GM18951 (cell line): ENCODE results near the gene USP15.

ENCODE experiments used
- POLR2A ChIP-seq: IDR thresholded peaks from 4 replicates; pipeline ENCODE4 v1.6.1; 2011; ENCODE audit warnings: mild to moderate bottlenecking; ENCODE audit not compliant: insufficient read length, insufficient read depth; ENCODE audit errors: extremely low read depth
- in situ Hi-C: fragments of 300-500 bp; cut with MboI; formaldehyde crosslinking; loops from one replicate; pipeline ENCODE4 v1.12.0; 2022; ENCODE audit warnings: low sequenced_read_pairs, mixed read lengths, inconsistent platforms; ENCODE audit not compliant: unreplicated experiment

The USP15 gene

DNA sequence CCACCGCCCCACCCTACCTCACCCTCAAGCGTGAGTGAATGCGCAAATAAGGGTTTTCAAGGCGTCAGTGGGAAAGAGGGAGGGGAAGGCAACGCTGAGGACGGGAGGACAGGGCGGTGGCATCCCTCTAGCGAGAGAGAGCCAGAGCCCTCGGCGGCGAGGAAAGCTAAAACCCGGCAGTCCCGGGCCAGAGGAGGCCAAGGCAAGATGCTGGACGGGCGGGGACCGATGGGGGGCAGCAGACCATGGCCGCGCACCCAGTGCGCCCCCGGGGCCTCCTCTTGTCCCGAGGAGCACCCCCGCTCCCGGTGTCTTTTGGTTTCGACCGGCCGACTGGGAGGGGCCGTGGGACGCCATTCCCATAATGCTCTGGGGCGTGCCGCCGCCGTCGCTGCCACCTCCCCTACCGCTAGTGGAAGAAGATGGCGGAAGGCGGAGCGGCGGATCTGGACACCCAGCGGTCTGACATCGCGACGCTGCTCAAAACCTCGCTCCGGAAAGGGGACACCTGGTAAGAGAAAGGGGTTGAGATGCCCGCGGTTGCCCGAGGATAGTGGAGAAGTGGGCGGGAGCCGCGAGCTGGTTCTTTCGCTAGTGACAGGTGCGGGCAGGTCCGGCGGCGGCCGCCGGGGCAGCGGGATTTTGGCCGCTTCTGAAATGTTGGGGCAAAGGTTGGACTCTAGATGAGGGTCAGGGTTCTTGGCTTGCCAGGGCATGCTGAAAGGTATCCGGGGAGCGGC is at the start of gene USP15:
TSS of gene USP15 (plus strand) at position 412 of the 740 bp plus-strand sequence. CDS start at position 423, 11 bp downstream.
- peak; percentile 92 for TF ChIP-seq POLR2A
- in situ Hi-C loops, result no loop called here

DNA sequence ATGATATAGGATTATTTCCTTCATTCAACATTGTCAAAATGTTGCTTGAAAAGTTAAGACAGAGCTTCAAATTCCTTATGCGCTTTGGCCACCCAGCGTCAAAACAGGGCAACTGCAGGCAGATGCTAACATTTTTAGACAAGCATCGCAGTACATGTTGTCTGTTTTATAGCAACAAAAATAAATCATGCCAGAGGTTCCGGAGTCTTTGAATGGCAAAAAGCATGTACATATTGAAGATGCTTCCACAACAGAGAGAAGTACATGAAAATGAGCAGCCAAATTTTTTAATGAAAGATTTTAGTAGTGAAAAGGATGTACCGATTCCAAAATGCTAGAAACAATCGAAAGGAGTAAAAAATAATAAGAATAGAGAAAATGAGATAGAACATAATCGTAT is 49.8 kb upstream of the USP15 start:
- TF ChIP-seq POLR2A, result no peak
- in situ Hi-C loops, result no loop called here

DNA sequence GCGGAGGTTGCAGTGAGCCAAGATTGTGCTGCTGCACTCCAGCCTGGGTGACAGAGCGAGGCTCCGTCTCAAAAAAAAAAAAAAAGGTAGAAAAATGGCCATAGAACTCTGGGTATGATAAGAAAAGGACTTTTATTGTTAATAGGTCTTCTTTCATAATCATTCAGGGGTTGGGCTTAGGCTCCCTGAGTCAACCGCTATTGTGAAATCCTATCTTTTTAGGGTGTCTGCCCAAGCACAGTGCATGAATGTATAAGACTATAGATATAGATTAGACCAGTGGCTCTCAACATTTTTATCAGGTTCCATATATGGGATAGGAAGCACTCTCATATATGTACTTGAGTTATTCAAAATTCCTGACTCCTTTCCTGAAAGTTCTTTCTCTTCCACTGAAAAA is 48.7 kb upstream of the USP15 start:
- no peak for TF ChIP-seq POLR2A
- in situ Hi-C loops, result no loop called here

DNA sequence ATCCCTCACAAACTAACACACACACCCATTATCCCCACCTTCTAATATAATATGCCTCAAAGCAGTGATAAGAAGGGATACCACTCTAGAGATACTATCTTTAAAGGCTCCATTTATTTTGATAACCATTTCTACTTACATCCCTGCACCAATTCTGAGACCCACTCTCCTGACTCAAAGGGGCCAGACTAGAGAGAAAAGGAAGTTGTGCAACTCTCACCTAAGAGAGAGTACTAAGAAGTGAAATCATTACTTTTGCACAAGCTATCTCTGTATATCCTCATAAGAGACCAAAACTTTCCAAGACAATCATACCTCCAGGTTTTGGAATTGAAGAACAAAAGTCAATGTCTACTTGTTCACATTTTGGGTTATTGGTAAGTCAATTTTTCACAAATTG is 45.4 kb upstream of the USP15 start:
- in situ Hi-C loops, result no loop called here
- no peak for TF ChIP-seq POLR2A

DNA sequence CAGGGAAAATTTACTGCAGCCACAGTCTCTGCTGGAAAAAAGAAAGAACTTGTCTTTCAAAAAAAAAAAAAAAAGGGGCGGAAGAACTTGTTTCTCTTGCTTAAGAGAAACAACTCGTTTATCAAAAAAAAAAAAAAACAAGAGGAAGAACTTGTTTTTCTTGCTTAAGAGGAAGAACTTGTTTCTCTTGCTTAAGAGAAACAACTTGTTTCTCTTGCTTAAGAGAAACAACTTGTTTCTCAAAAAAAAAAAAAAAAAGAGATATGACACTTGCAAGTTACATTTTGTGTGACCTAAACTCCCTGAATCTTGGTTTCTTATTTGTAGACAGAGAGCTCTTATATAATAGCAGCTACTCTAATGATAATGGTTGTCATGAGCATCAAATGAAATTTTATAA is 44.7 kb upstream of the USP15 start:
- no peak for TF ChIP-seq POLR2A
- in situ Hi-C loops, result no loop called here

DNA sequence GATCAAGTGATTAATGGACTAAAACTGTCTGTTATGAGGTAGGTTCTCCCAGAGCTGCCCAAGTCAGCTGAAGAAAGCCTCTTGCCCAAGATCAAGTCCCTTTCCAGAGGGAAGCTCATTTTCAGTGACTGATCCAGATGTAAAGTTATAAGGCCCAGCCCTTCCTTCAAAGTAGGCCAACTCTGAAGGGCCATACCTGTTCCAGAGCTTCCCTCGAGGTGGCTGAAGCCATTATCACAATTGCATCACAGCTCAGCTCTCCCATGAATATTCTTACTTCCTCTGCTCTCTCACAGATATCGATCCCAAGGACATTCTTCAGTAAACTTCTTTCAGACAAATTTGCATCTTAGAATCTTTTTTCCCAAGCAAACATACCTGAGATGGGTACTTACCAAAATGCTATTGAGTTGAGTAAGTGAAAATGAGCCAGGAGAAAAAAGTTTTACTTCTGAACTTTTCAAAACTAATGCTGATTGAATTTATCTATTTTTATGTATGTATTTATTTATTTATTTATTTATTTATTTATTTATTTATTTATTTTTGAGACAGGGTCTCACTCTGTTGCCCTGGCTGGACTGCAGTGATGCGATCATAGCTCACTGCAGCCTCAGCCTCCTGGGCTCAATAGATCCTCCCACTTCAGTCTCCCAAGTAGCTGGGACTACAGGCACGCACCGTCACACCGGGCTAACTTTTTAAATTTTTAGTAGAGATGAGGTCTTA is 42.6 kb upstream of the USP15 start:
- in situ Hi-C loops, result no loop called here

DNA sequence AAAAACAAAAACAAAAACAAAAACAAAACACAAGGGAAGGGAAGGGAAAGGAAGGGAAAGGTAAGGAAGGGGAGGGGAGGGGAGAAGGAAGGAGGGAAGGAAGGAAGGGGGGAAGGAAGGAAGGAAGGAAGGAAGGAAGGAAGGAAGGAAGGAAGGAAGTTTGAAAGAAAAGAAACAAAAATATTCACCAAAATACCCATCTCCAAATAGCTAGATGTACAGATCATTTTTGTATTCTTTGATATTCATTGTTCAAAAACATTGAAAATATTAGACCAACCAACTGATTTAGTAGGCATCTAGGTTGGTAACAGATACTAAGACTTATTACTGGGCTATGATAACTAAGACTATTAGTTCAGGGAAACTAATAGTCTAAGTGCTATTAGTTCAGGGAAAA is 39.1 kb upstream of the USP15 start:
- TF ChIP-seq POLR2A, result no peak
- in situ Hi-C loops, result no loop called here

More for the DNA sequence above, 42.6 kb upstream of the USP15 start:
- TF ChIP-seq POLR2A, result no peak

DNA sequence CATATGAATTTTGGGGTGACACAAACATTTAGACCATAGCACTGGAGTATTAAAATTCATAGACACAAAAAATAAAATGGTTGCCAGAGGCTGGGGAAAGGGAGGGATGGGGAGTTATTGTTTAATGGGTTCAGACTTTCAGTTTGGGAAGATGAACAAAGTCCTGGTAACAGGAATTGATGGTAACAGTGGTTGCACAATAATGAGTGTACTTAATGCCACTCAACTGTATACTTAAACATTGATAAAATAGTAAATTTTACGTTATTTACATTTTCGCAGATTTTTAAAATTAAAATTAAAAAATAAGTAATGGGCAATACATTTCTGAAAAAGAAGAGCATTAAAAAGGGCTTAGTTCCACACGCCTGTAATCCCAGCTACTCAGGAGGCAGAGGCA is 35.6 kb upstream of the USP15 start:
- in situ Hi-C loops, result no loop called here
- TF ChIP-seq POLR2A, result no peak

DNA sequence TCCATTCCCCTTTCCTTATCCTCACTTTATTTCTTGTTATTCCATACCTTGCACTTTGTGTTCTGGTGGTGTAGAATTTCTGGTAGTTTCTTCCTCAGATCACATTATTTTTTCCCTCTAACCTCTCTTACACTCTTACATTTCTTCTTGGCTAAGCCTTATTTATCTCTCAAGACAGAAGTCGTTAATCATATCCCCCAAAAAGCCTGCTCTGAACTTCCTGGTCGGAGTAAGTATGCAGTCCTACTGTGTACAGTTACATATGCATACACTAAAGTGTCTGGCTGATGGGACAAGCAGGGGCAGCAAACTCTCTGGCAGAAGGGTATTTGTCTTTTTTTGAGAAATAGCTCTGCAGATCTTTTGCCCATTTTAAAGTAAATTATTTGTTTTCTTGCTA is 33.1 kb upstream of the USP15 start:
- in situ Hi-C loops, result no loop called here
- no peak for TF ChIP-seq POLR2A

DNA sequence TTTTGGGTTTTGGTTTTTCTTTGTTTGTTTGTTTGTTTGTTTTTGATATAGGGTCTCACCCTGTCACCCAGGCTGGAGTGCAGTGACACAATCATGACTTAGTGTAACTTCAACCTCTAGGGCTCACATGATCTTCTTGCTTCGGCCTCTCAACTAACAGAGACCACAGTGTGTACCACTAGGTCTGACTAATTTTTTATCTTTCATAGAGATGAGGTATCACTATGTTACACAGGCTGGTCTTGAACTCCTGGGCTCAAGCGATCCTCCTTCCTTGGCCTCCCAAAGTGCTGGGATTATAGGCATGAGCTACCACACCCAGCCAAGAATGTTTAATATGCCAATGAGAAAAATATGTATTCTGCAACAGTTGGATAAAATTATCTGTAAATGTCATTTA is 29.6 kb upstream of the USP15 start:
- TF ChIP-seq POLR2A, result no peak
- in situ Hi-C loops, result no loop called here

DNA sequence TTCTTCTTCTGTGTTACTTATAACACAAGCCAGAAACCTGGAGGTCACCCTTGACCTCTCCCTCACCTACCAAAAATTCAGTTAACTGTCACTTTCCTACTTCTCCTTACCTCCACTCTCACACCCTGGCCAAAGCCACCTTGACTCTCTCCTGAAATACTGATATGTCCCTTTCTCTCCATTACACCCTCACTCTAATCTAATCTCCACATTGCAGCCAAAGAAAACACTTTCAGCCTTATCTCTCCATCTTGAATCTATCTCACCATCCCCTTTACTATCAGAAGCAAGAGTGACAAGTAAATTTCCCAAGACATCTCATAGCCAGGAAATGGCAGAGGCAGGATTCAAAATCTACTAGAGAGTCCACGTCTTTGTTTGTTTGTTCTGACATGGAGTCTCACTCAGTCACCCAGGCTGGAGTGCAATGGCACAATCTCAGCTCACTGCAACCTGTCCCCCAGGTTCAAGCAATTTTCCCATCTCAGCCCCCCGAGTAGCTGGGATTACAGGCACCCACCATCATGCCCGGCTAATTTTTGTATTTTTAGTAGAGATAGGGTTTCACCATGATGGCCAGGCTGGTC is 28.0 kb upstream of the USP15 start:
- in situ Hi-C loops, result no loop called here

DNA sequence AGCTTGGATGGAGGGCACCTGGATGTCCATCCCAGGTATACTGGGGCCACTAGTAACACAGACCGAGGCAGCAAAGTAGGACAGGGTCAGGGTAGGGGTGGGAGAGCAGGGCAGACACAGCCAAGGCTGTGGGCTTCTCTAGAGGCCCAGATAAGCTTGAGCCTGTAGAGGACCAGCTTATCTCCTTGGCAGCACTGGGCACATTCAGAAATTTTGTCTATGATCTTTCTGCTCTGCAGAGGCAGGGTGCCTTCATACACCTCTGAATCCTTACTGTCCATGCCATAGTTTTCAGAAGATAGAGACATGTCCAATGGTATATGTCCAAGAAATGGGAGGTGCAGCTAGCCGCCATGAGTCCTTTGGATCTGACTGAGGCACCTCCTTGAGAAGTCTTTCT is 26.4 kb upstream of the USP15 start:
- in situ Hi-C loops, result no loop called here
- TF ChIP-seq POLR2A, result no peak

More for the DNA sequence above, 28.0 kb upstream of the USP15 start:
- no peak for TF ChIP-seq POLR2A

DNA sequence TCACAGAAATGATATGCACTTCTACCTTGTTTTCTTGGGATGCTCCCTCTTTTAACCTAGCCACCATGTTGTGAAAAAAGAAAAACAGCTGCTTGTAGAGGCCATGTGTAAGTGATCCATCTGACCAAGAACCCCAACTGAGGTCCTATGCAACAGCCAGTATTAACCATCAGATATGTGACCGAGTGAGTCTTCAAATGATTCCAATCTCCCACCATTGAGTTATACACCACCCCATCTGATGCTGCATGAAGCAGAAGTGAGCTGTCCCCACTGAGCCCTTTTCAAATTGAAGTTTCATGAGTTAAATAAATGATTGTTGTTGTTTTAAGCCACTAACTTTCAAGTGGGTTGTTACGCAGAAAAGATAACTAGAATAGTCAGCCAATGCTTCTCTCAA is 20.6 kb upstream of the USP15 start:
- TF ChIP-seq POLR2A, result no peak
- in situ Hi-C loops, result no loop called here

DNA sequence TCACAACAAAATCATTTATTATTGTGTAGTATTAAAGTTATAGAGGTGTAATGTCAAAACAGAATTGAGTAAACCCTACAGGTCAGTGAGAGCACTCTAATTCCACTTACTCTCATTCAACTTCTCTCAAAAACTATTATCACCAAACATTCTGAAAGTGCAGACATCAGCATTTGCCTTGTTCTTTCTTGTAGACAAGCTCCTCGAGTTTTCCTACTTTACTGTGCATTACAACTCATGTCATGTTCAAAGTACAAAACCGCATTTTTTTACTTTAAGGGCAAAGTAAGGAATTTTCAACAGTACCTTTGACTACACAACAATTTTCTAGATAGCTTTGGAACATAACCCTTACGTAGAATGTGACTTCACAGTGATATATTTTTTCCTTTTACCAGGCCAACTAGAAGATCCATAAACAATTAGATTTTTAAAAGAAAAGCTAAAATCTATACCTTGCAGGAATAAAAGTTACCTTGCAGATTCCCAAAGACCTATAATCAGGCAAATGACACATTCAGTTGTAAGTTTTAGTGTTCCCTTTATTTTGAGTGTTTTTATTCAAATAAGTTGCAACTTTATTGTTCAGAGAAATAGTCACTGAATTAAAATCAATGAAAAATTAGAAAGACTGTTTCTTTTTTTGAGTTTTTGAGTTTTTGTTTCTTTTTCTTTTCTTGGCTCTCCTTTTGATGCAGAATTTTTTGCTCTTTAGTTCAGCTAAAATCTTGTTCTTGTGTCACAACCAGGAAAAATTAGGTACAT is 12.7 kb upstream of the USP15 start:
- in situ Hi-C loops, result no loop called here
- no peak for TF ChIP-seq POLR2A

DNA sequence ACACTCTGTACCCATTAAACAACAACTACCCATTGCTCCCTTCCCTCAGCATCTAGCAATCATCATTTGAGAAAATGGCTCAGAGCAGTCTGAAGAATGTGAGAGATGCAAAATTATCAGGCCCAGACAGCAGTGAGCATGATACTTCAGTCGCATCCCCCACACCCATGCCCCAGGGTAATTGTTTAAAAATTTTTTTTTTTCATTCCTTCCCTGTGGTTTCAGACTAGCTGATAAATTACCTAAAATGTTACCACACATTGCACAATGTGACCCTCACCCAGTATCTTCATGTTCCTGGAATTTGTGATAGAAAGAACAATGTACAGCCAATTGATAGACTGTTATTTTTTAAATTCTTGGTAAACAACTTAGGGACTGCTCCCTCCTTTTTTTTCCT is 11.3 kb upstream of the USP15 start:
- no peak for TF ChIP-seq POLR2A
- in situ Hi-C loops, result no loop called here
